Measurements from ENCODE around the gene SH2D1A. TPM values are rescaled to one million over a fixed set of nuclear protein-coding genes. Genes with fewer than 3 reads are reported as not detected.
A peak's percentile ranks its signal among the peaks of the same experiment; 100 is the strongest.
"Not testable (repeated sequence)": the region's sequence is repeated elsewhere in the genome, so short reads cannot be mapped to it uniquely, and the experiment has no call there.

The SH2D1A gene
- polyA plus RNA-seq, 1 donor, result 0.19 TPM

- no peak for DNase-seq
These were observed 12.5 kb downstream of the SH2D1A start for GRCh38 chrX:124358800-124359383.

GRCh38 chrX:124362072-124362471, 15.7 kb downstream of the SH2D1A start:
- no peak for DNase-seq

GRCh38 chrX:124362761-124363160, 16.4 kb downstream of the SH2D1A start:
- DNase-seq, result no peak

- no peak for DNase-seq
These were observed 23.4 kb downstream of the SH2D1A start for GRCh38 chrX:124369722-124370121.

GRCh38 chrX:124373348-124373747, 27.0 kb downstream of the SH2D1A start:
- DNase-seq, result no peak

- DNase-seq, result no peak
These were observed 32.3 kb downstream of the SH2D1A start for GRCh38 chrX:124378643-124379042.

GRCh38 chrX:124383354-124383753, 37.0 kb downstream of the SH2D1A start:
- no peak for DNase-seq

GRCh38 chrX:124386401-124386800, 40.0 kb downstream of the SH2D1A start:
- no peak for DNase-seq

GRCh38 chrX:124388562-124388961, 42.2 kb downstream of the SH2D1A start:
- DNase-seq, result peak; percentile 59

- no peak for DNase-seq
These were observed 46.4 kb downstream of the SH2D1A start for GRCh38 chrX:124392794-124393193.

GRCh38 chrX:124393238-124393637, 46.9 kb downstream of the SH2D1A start:
- DNase-seq, result no peak

- DNase-seq, result no peak
These were observed 47.3 kb downstream of the SH2D1A start for GRCh38 chrX:124393659-124394058.

GRCh38 chrX:124395145-124395880, 49.0 kb downstream of the SH2D1A start:
- no peak for DNase-seq

- no peak for DNase-seq
These were observed 55.3 kb downstream of the SH2D1A start for GRCh38 chrX:124401696-124402095.

GRCh38 chrX:124405868-124406267, 59.5 kb downstream of the SH2D1A start:
- DNase-seq, result no peak

- DNase-seq, result peak; percentile 56
These were observed 60.1 kb downstream of the SH2D1A start for GRCh38 chrX:124406294-124407014.

GRCh38 chrX:124407226-124407625, 60.9 kb downstream of the SH2D1A start:
- no peak for DNase-seq

GRCh38 chrX:124408380-124408779, 62.0 kb downstream of the SH2D1A start:
- not testable (repeated sequence) for DNase-seq

GRCh38 chrX:124413244-124413643, 66.9 kb downstream of the SH2D1A start:
- DNase-seq, result no peak

GRCh38 chrX:124414281-124414680, 67.9 kb downstream of the SH2D1A start:
- no peak for DNase-seq

GRCh38 chrX:124415115-124415800, 68.9 kb downstream of the SH2D1A start:
- DNase-seq, result no peak

GRCh38 chrX:124421898-124422655, 75.7 kb downstream of the SH2D1A start:
- no peak for DNase-seq
